HG03175 (cell line): Measurements from ENCODE around the gene WIPI1.
"Not testable (repeated sequence)": the region's sequence is repeated elsewhere in the genome, so short reads cannot be mapped to it uniquely, and the experiment has no call there.

Experiments
- ATAC-seq: cut with Tn5 transposase; IDR thresholded peaks from one replicate; pipeline ENCODE4 v1.9.1; 2021; ENCODE audit warnings: mild to moderate bottlenecking, moderate library complexity; ENCODE audit not compliant: unreplicated experiment

Gene WIPI1, protein sequence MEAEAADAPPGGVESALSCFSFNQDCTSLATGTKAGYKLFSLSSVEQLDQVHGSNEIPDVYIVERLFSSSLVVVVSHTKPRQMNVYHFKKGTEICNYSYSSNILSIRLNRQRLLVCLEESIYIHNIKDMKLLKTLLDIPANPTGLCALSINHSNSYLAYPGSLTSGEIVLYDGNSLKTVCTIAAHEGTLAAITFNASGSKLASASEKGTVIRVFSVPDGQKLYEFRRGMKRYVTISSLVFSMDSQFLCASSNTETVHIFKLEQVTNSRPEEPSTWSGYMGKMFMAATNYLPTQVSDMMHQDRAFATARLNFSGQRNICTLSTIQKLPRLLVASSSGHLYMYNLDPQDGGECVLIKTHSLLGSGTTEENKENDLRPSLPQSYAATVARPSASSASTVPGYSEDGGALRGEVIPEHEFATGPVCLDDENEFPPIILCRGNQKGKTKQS

DNA sequence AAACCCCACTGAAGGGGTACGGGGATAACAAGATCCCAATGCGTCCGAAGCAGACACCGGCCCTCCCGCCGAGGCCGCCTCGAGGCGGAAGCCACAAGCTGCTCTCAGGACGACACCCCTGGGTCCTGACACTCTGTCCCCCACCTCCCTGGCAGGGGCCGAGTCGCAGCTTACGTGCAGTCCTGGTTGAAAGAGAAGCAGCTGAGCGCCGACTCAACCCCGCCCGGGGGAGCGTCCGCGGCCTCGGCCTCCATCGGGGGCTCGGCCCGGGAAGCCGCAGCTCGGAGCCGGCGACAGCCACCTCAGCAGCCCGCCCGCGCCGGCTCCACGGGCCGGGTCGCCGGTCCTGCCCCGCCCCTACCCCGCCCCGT is at the start of gene WIPI1:
TSS of gene WIPI1 (minus strand) at position 329 of the 371 bp plus-strand sequence. CDS start at position 254, 75 bp downstream.
- ATAC-seq: peak; percentile 37

DNA sequence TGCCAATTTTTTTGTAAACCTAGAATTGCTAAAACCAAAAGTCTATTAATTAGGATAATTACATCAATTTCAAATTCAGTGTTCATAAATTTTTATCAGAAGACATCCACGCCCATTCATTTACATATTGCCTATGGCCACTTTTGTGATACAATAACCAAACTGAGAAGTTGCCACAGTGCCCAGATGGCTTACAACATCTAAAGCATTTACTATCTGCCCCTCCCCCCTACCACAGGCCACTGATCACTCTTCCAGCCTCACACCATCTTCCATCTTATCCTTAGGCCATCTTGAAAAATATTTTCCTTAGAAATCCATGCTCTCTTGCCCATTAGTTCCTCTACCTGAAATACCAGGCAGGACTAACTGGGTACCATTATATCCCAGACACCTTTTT is 48.7 kb upstream of the WIPI1 start:
- no peak for ATAC-seq

DNA sequence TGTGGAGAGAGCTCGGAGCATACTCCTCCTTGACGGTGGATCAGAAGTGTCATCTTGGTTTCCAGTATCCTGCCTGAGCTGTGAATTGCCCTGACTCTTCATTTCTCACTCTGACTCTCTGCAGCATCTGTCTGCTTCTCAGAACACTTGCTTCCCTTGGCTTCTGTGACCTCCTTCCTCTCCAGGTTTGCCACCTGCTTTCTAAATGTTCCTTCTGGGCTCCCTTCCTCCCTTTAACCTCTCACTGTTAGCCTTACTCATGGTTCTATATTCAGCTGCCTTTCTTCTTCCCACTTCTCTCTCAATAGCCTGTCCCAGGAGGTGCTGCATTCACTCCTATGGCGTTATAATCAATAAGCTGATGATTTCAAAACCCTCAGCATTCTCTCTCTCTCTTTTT is 43.8 kb upstream of the WIPI1 start:
- ATAC-seq: no peak

DNA sequence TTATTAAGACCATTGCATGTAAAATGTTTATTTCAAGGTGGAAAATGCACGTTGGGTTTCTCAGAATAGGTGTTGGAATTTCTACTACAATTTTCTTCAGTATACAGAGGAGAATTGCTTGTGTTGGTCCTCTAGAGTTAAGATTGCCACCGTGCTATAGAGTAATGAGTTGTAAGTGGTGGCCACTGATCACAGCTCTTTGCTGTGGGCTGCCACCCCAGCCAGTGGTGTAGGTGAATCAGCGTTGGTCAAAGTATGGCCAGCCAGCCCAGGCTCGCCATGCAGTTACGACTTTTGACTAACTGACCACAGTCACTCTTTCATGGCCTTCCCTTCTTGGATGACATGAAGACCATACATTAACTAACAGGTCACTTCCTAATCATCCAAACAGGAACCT is 42.3 kb upstream of the WIPI1 start:
- ATAC-seq: no peak

DNA sequence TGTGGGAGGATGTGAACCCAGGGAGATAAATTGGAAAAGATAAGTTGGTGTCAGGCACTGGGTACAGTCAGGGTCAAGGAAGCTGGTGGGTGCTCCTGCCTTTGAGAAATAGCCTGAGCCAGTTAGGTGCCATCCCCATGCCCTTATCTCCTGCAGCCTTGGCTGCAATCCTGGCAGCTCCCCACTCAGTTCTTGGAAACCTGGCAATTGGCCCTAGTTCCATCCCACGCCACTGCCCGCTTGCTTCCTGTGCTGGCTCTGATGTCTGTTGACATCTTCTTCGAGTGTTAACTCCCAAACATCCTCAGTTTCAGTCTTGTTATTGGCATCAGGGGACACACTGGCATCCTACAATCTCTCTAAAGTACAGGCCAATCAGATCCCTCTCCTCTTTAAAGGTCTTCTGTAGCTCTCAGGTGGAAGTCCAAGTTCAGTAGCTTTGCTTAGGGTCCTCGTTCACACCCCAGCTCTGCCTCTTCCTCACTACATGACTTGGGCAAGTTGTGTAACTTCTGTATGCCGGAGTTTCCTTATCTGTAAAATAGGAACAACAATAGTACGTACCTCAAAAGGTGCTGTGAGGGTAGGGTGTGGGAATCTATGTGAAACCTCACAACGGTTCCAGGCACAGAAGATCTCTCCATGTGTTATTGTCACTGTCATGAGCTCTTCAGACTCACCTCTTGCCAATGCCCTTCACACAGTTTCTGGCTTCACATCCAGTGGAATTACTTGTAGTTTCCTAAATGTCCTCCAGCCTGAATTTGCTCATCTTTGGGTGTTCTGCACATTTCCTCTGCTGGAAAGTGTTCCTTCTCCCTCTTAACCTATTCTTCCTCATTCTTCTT is 41.4 kb upstream of the WIPI1 start:
- peak; percentile 28 for ATAC-seq

DNA sequence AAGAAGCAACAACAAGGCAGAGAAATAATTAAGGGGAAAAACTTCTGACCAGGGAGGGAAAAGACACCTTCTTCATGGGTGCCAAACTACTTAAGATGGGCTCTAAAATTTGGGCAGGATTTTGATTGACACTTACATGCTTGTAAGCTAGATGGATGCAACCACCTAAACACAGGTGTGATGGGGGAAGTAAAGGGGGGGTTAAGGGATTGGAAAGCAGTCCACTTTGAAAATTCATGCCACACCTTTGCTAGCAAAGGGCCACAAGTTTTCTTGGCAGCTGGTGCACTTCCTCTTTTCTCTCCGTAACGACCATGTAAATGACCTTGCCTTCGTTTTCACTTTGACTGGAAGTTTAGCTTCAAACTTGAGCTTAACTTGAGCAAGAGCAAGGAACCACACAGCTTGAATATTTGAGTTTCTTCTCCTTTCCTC is 40.6 kb upstream of the WIPI1 start:
- peak; percentile 97 for ATAC-seq

DNA sequence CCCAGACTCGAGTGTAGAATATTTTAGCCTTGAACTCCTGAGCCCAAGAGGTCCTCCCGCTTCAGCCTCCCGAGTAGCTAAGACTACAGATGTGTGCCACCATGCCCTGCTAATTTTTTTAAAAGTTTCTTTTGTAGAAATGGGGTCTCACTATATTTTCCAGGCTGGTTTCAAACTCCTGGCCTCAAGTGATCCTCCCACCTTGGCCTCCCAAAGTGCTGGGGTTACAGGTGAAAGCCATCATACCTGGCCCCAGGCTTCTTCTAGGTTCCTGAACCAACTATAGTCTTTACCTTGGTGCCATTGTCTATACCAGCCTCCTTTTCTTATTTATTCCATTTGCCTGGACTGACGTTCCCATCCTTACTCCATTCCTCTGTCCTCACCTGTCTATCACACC is 37.8 kb upstream of the WIPI1 start:
- no peak for ATAC-seq

DNA sequence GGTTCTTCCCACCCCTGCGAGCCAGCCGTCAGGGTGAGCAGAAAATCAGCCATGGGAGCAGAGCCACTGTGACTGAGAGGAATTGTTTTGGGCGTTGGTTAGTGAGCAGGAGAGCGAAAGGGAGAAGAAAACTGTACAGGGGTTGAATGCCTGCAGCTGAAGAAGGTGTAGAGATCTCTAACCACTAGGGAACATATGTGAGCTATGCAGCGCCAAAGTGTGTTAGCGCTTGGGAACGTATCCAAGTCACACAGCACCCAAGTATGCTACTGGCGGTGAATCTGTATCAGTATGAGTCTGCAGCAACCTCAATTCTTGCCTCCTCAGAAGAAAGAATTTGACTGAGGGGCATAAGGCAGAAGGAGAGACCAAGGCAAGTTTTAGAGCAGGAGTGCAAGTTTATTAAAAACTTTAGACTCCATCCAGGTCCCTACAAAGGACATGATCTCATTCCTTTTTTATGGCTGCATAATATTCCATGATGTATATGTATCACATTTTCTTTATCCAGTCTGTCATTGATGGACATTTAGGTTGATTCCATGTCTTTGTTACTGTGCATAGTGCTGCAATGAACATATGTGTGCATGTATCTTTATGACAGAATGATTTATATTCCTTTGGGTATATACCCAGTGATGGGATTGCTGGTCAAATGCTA is 35.2 kb upstream of the WIPI1 start:
- ATAC-seq: not testable (repeated sequence)

DNA sequence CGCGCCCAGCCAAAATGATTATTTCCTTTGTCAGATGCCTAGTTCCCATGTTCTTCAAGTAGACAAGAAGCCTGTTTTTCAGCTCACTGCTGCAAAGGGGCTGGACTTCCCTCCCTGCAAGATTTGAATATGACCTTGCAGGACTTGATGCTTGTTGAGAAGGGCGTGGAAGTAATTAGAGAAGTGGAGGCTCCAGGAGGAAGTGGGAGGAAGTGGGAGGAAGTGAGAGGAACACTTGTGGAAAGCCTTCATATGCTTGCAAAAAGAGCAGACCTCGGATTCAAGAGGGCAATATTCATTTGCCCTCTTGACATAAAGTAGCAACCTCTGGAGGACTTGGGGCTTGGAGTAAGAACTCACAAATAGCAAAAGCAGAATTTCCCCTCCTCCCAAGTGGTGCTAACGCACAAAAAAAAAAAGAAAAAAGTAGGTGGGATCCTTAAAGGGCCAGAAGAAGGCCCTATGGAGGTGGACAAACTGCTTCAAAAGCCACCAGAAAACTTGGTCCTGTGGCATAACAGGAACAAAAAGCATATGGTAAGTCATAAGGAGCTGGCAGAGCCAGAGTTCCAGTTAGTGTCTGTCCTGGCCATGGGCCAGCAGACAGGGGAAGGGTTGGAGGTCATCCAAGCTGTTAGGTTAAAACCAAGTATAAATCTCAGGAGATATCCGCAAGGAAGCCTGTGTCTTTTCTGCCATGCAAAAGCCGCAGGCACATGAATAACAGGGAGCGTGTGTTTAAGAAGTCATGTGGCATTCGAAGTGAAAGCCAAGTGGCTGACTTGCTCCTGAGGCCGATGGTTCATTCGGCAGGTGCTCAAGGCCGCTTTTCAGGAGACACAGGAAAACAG is 34.3 kb upstream of the WIPI1 start:
- ATAC-seq: no peak

DNA sequence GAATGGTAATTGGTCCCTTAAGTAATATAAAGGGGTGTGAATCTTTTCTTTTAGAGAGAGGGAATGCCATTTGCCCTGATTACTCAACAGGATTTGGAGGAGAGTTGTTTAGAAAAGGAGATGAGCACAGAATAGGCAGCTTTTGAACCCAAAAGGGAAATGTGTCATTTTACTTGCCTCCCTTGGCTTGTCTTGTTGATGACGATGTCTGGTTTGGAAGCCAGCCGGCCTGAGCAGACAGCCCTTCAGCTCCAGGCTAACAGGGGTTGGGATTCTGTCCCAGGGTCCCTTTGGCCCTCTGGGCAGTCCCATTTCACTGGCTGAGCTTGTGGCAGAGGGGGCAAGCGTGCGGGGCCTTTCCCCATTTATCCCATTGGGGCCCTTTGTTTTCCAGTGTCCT is 32.6 kb upstream of the WIPI1 start:
- ATAC-seq: no peak

DNA sequence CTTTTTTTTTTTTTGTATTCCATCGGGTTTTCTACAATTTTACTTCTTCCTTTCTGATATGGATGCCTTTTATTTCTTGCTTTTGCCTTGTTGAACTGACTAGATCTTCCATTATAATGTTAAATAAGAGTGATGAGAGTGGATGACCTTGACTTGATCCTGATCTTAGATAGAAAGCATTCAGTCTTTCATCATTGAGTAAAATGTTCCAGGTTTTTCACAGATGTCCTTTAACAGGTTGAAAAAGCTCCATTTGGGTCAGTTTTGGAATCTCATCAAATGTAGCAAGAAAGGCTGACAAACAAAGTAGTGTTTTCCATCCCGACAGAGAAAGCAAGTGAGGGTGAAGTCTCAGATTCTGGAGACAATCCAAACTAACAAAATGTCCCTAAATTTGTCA is 27.2 kb upstream of the WIPI1 start:
- no peak for ATAC-seq

DNA sequence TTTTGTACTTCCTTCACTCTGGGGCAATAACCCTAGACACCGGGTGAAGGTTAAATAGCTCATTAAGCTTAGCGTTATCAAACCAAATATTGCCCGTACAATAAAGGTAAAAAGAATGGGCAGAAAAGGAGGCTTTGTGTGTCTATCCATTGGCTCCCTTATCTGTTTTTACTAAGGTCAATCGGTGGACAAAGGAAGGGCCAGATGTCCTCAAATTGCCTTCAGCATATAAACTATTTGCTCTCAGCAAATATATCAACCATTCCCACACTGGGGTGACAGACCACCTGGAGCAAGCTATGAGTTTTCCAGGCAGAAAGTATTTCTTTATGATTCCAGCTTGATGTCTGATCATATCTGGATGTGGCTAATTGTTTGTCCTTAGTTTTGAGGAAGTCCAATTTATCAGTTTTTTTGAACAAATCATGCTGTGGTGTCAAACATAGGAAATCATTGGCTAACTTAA is 25.3 kb upstream of the WIPI1 start:
- ATAC-seq: no peak

DNA sequence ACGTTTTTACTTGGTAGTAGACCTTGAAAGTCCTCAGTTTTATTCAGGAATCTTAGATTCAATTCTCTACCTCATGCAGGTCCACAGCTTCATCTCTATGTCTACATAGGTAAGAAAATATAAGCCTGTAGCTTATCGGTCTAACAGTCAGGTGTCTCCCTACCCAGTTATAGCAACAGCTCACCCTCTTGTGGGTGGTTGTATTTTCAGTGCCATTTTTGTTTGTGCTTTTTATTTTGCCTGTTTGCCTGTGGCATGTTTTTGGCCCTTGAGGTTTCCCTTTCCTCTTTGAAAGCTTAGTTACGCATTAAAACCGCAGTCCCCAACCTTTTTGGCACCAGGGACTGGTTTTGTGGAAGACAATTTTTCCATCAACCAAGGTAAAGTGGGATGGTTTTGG is 23.6 kb upstream of the WIPI1 start:
- ATAC-seq: no peak

DNA sequence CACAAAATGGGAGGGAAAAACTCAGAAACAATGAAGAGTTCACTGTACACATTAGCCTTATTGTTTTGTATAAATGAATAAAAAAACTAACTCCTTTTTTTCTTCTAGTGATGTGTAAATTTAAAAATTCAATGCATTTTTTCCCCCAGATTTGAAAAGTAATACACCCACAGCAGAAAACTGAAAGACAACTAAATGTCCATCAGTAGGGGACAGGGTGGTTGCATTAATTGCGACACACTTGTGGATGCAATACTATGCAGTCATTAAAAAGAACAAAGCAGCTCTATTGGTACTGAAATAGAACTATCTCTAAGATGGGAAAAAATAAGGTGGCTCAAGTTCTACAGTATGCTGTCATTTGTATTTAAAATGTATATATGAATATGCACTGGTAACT is 13.7 kb upstream of the WIPI1 start:
- no peak for ATAC-seq

DNA sequence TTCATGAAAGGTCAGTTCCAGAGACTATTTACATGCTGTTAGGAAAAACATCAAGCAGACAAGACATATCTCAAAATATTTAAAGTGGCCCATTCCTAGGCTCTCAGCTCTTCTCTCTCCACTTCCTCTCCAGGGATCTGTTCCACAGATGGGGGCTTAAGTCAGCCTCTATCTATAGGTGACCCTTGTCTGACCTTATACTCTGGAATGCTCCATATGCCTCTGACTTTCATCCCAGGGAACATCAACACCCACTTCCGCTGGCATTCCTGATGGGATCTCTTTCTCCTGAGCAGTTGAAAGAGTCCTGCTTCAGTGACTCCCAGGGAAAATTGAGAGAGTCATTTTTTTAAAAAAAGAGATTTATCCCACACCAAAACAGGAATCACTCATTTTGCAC is 11.5 kb upstream of the WIPI1 start:
- ATAC-seq: no peak

DNA sequence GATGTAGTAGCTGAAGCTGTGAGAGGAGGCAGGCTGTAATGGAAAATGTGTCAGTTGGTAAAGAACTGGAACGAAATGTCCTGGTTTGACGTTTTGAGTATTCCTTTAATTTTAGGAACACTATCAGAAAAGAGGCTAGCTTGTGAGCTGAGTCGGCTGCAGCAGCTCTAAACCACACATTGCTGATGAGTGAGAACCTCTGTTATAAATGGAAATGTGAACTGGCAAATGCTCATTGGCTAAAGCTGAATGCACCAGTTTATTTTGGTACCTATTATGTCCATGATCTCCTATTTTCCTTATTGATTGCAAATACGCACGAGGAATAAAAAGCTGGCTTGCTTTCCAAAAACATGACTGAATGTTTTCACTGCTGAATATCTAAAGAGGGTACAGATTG is 11.0 kb upstream of the WIPI1 start:
- no peak for ATAC-seq

DNA sequence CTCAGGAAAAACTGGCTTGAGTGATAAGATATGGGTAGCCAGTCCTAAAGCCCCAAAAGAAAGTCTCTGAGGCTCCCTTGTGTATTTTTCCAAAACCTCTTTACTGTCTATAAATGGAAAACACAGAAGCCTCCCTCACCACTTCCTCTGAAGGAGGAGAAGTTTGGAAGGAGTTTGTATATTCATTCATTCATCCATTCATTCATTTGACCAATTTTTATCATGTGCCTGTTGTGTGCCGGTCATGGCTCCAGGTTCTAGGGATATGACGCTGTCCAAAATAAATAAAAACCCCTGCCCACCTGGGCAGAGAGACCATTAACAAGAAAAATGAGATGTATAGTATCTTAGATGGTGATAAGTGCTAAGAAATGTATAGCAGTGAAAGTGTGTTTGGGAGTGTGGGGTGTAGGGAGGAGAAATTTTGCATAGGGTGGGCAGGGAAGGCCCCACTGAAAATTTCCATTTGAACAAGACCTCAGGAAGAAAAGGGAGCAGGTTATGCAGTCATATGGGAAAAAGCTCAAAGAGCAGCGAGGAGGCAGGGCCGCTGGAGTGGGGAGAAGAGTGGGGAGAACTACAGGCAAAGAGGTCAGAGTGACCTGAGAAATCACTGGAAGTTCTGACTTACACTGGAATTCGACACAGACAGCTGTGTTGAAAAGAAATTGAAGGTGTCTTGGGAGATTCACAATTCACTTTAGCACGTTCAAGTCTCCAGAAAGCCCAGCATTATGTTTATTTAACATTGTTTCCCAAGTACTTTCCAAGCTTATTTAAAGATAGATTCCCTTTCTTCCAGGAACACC is 6.1 kb upstream of the WIPI1 start:
- no peak for ATAC-seq

DNA sequence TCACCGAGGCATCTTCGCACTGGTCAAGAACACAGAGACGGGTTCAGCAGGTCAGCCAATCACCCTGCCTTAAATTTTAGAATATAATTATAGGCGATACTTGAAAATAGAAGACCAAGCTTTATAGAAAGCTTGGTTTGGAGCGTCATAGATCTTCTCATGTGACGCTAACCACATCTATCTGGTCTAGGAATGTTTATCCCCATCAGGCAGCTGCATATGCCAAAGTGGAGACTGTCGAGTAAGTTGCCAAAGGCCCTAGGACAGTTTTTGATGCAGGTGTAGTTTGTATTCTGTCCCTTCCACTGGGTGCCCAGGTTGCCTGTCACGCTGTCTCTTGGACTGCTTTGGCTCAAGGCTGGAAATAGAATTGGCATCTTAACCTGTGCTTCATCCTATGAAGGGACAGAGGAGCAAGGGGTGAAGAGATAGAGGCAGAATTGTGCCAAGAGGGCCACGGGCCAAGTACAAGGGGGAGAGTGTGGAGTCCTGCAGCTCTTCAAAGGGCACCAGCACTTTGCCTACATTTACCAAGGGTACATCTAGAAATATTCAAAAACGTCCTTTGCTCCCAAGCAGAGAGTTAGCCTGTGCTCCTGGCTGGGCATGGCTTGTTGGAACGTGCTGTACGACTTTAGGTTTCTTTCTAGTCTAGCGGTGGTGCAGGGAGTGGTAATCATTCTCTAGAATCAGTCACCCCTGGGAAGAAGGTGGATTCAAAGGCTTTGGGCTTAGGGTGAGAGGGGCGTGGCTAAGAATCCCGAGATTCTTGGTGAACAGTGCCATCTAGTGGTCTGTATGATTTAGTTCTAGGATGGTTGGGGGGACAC is 5.3 kb upstream of the WIPI1 start:
- peak; percentile 50 for ATAC-seq

DNA sequence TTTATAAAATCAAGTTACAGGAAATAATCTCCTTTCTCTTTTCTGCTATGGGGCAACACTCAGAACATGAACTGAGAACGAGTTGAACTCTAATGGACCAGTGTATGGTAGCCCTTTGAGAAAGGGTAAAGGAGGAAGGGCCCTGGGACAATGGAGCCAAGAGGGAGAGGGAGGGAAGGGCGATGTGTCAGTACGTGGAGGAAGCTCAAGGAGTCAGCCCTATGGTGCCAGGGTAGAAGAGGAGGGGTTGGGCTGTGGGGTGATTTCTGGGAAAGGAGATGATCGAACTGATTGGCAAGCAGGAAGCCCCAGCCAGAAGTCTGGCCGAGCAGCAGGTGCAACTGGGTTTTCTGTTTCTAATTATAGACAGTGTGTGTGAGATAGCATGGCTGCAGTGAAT is 4.3 kb upstream of the WIPI1 start:
- no peak for ATAC-seq
